ENCODE results near the gene CEP112.

CEP112 gene

GRCh38 chr17:65587534-65588180, 604.3 kb downstream of the CEP112 start:
- Histone ChIP-seq H3K9me3 (ENCODE audit: control insufficient read depth, insufficient read depth, low read depth, low read length) (no peaks in the 10 kb centered on the region), H3K27me3 (ENCODE audit: control insufficient read depth, insufficient read depth, low read length) (no peaks in the 10 kb centered on the region), H3K4me1 (ENCODE audit: control insufficient read depth, insufficient read depth, low read length) (peaks cover 30% of the 10 kb centered on the region), H3K36me3 (ENCODE audit: control insufficient read depth, insufficient read depth, low read length) (no peaks in the 10 kb centered on the region), H3K27ac (ENCODE audit: low read depth, low read length) (no peak overlapping the region), H3K9ac (ENCODE audit: low read length) (no peak overlapping the region), H3K4me3 (ENCODE audit: low read depth, low read length) (no peak overlapping the region)

DNA sequence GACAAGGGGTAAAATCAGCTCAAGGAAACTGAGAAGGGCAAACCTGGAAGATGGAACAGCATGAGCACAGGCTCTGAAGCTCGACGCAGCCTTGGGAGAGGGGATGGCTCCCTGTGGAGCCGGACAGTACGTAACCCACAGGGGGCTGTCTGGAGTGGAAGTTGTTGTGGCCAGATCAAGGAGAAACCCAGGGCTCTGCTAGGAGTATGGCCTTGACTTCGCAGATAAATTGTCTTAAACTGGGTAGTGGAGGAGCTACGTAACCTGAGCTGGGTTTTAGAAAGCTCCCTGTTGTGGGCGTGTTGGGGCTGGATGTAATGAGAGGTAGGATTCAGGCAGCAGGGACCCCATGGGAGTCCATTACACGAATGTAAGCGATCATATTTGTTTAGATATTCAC, 605.0 kb downstream of the CEP112 start:
- Histone ChIP-seq H3K4me3 (ENCODE audit: low read depth, low read length) (no peak overlapping the region), H3K9me3 (ENCODE audit: control insufficient read depth, insufficient read depth, low read depth, low read length) (no peaks in the 10 kb centered on the region), H3K27ac (ENCODE audit: low read depth, low read length) (no peak overlapping the region), H3K27me3 (ENCODE audit: control insufficient read depth, insufficient read depth, low read length) (no peaks in the 10 kb centered on the region), H3K36me3 (ENCODE audit: control insufficient read depth, insufficient read depth, low read length) (no peaks in the 10 kb centered on the region), H3K4me1 (ENCODE audit: control insufficient read depth, insufficient read depth, low read length) (peaks cover 23% of the 10 kb centered on the region), H3K9ac (ENCODE audit: low read length) (no peak overlapping the region)

Data from HUES6 (cell line).